GM13976 (cell line): Measurements from ENCODE around the gene DHRS2.

Experiments
- DNase-seq: peaks from one replicate; pipeline ENCODE4 v3.0.0; 2012; ENCODE audit warnings: low spot score
- CTCF ChIP-seq: IDR thresholded peaks from 2 replicates; pipeline ENCODE4 v1.5.1; 2012; ENCODE audit warnings: borderline replicate concordance, mild to moderate bottlenecking; ENCODE audit not compliant: insufficient read depth; ENCODE audit errors: extremely low read depth, missing control alignments, control extremely low read depth
- in situ Hi-C: fragments of 300-500 bp; cut with MboI; formaldehyde crosslinking; loops from one replicate; pipeline ENCODE4 v1.12.0; 2022; ENCODE audit warnings: low sequenced_read_pairs, mixed read lengths, inconsistent platforms; ENCODE audit not compliant: unreplicated experiment

Gene DHRS2

GRCh38 chr14:23601424-23601823 is 34.7 kb upstream of the DHRS2 start:
- in situ Hi-C loops: no loop called here
- TF ChIP-seq CTCF: no peak
- no peak for DNase-seq

- in situ Hi-C loops: no loop called here
- DNase-seq: no peak
- no peak for TF ChIP-seq CTCF
Measured at GRCh38 chr14:23601845-23602180, 34.4 kb upstream of the DHRS2 start.

- no peak for DNase-seq
- TF ChIP-seq CTCF: no peak
- in situ Hi-C loops: no loop called here
Measured at GRCh38 chr14:23602181-23603095, 33.7 kb upstream of the DHRS2 start.

DNA sequence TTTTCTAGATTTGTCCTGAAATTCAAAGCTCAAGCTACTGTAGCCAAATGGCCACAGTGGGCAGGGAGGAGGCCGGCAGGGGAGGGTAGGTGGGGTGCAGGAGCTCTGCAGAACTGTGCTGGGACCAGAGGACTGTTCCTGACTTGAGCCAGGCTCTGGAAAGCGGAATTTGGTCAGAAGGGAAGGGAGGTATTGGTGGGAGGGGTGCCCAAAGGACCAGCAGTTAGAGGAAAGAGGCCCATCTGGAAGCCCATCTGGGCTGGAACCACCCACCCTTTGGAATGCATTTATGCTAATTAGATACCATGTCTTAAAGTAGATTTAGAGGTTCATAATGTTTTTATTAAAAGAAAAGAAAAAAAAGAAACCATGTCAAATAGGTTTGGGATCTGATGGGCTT is 33.1 kb upstream of the DHRS2 start:
- in situ Hi-C loops: no loop called here
- no peak for DNase-seq
- TF ChIP-seq CTCF: no peak

DNA sequence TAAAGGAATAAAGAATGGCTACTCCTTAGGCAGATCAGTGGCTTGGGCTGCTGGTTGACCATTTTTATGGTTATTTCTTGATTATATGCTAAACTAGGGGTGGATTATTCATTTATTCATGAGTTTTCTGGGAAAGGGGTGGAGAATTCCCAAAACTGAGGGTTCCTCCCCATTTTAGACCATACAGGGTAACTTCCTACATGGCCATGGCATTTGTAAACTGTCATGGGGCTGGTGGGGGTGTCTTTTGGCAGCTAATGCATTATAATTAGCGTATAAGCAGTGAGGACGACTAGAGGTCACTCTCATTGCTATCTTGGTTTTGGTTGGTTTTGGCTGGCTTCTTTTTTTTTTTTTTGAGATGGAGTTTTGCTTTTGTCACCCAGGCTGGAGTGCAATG is 32.0 kb upstream of the DHRS2 start:
- DNase-seq: no peak
- in situ Hi-C loops: no loop called here
- TF ChIP-seq CTCF: no peak

- no peak for DNase-seq
- no peak for TF ChIP-seq CTCF
- in situ Hi-C loops: no loop called here
Measured at GRCh38 chr14:23604675-23605170, 31.4 kb upstream of the DHRS2 start.
